Activated naive CD8-positive, alpha-beta T cell (primary cell): ENCODE measurements around the gene AMHR2.
"Not testable (repeated sequence)": the region's sequence is repeated elsewhere in the genome, so short reads cannot be mapped to it uniquely, and the experiment has no call there.

Source experiments
- H3K27ac Mint-ChIP-seq: one replicate; pipeline ENCODE4 v1.8.0; 2021; ENCODE audit warnings: mixed read lengths
- H3K27me3 Mint-ChIP-seq: one replicate; pipeline ENCODE4 v1.8.0; 2021; ENCODE audit warnings: mixed read lengths
- H3K36me3 Mint-ChIP-seq: one replicate; pipeline ENCODE4 v1.8.0; 2021; ENCODE audit warnings: mixed read lengths
- H3K4me1 Mint-ChIP-seq: one replicate; pipeline ENCODE4 v1.8.0; 2021; ENCODE audit warnings: low read depth, mixed read lengths
- H3K4me3 Mint-ChIP-seq: one replicate; pipeline ENCODE4 v1.8.0; 2021; ENCODE audit warnings: mild to moderate bottlenecking, mixed read lengths
- H3K9me3 Mint-ChIP-seq: one replicate; pipeline ENCODE4 v1.8.0; 2021; ENCODE audit warnings: low read depth, mixed read lengths

AMHR2 gene

GRCh38 chr12:53427905-53428594 lies 4.4 kb downstream of the AMHR2 start:
- peaks cover 8% of the 10 kb centered on the region for H3K4me1 Mint-ChIP-seq
- H3K36me3 Mint-ChIP-seq, result no peaks in the 10 kb centered on the region
- no peaks in the 10 kb centered on the region for H3K9me3 Mint-ChIP-seq
- H3K4me3 Mint-ChIP-seq, result no peak overlapping the region
- H3K27me3 Mint-ChIP-seq, result no peaks in the 10 kb centered on the region
- peak overlapping the region; percentile 78 for H3K27ac Mint-ChIP-seq

GRCh38 chr12:53428741-53429140 lies 5.1 kb downstream of the AMHR2 start:
- Mint-ChIP-seq H3K4me3 (no peak overlapping the region), H3K36me3 (no peaks in the 10 kb centered on the region), H3K4me1 (peaks cover 8% of the 10 kb centered on the region), H3K9me3 (no peaks in the 10 kb centered on the region), H3K27ac (no peak overlapping the region), H3K27me3 (no peaks in the 10 kb centered on the region)

- Mint-ChIP-seq H3K27me3 (no peaks in the 10 kb centered on the region), H3K4me3 (no peak overlapping the region), H3K4me1 (peaks cover 8% of the 10 kb centered on the region), H3K9me3 (no peaks in the 10 kb centered on the region), H3K27ac (no peak overlapping the region), H3K36me3 (no peaks in the 10 kb centered on the region)
Measured at GRCh38 chr12:53430116-53430515, 6.5 kb downstream of the AMHR2 start.

GRCh38 chr12:53431187-53431586 lies 7.5 kb downstream of the AMHR2 start:
- Mint-ChIP-seq H3K9me3 (no peaks in the 10 kb centered on the region), H3K4me1 (peaks cover 8% of the 10 kb centered on the region), H3K27me3 (no peaks in the 10 kb centered on the region), H3K27ac (no peak overlapping the region), H3K4me3 (no peak overlapping the region), H3K36me3 (no peaks in the 10 kb centered on the region)

- H3K36me3 Mint-ChIP-seq, H3K4me3 Mint-ChIP-seq, H3K27me3 Mint-ChIP-seq, H3K27ac Mint-ChIP-seq, H3K9me3 Mint-ChIP-seq, H3K4me1 Mint-ChIP-seq: not testable (repeated sequence)
Measured at GRCh38 chr12:53435326-53435725, 11.7 kb downstream of the AMHR2 start.

GRCh38 chr12:53439582-53439981 lies 15.9 kb downstream of the AMHR2 start:
- Mint-ChIP-seq H3K4me3 (peak overlapping the region; percentile 13), H3K4me1 (peaks cover 23% of the 10 kb centered on the region)
- not testable (repeated sequence) for H3K36me3 Mint-ChIP-seq, H3K9me3 Mint-ChIP-seq, H3K27ac Mint-ChIP-seq, H3K27me3 Mint-ChIP-seq

GRCh38 chr12:53441040-53441833 lies 17.6 kb downstream of the AMHR2 start, which contains the start of gene PRR13:
Gene PRR13, plus strand, starts transcription at chr12:53441734. Its CDS starts 981 bp downstream, at chr12:53442715.
- no peaks in the 10 kb centered on the region for H3K9me3 Mint-ChIP-seq
- peaks cover 4% of the 10 kb centered on the region for H3K36me3 Mint-ChIP-seq
- H3K4me3 Mint-ChIP-seq, result peak within 1 kb of the TSS; percentile 96
- H3K4me1 Mint-ChIP-seq, result peaks cover 39% of the 10 kb centered on the region
- H3K27ac Mint-ChIP-seq, result peak within 1 kb of the TSS; percentile 94
- no peaks in the 10 kb centered on the region for H3K27me3 Mint-ChIP-seq

GRCh38 chr12:53443955-53444354 lies 20.3 kb downstream of the AMHR2 start:
- Mint-ChIP-seq H3K4me3 (peak overlapping the region; percentile 66), H3K27ac (peak overlapping the region; percentile 77), H3K4me1 (peaks cover 44% of the 10 kb centered on the region), H3K9me3 (no peaks in the 10 kb centered on the region), H3K36me3 (peaks cover 4% of the 10 kb centered on the region), H3K27me3 (no peaks in the 10 kb centered on the region)

GRCh38 chr12:53444593-53445325 lies 21.1 kb downstream of the AMHR2 start:
- not testable (repeated sequence) for H3K27me3 Mint-ChIP-seq, H3K36me3 Mint-ChIP-seq, H3K9me3 Mint-ChIP-seq
- Mint-ChIP-seq H3K4me3 (peak overlapping the region; percentile 62), H3K27ac (peak overlapping the region; percentile 77), H3K4me1 (peaks cover 41% of the 10 kb centered on the region)

- Mint-ChIP-seq H3K4me1 (peaks cover 39% of the 10 kb centered on the region), H3K27ac (peak overlapping the region; percentile 22), H3K4me3 (no peak overlapping the region), H3K27me3 (no peaks in the 10 kb centered on the region), H3K36me3 (peaks cover 7% of the 10 kb centered on the region), H3K9me3 (no peaks in the 10 kb centered on the region)
Measured at GRCh38 chr12:53450936-53451335, 27.3 kb downstream of the AMHR2 start.

GRCh38 chr12:53451661-53452158 lies 28.1 kb downstream of the AMHR2 start, which contains the start of gene PCBP2:
Gene PCBP2, plus strand, starts transcription at chr12:53452102. Its CDS starts 2,699 bp downstream, at chr12:53454801.
- Mint-ChIP-seq H3K36me3 (peaks cover 7% of the 10 kb centered on the region), H3K27ac (peak within 1 kb of the TSS; percentile 99), H3K4me3 (peak within 1 kb of the TSS; percentile 98), H3K9me3 (no peaks in the 10 kb centered on the region), H3K27me3 (no peaks in the 10 kb centered on the region), H3K4me1 (peaks cover 35% of the 10 kb centered on the region)

- peaks cover 7% of the 10 kb centered on the region for H3K36me3 Mint-ChIP-seq
- peaks cover 39% of the 10 kb centered on the region for H3K4me1 Mint-ChIP-seq
- H3K27me3 Mint-ChIP-seq, result no peaks in the 10 kb centered on the region
- H3K27ac Mint-ChIP-seq, result peak overlapping the region; percentile 99
- H3K9me3 Mint-ChIP-seq, result no peaks in the 10 kb centered on the region
- peak overlapping the region; percentile 98 for H3K4me3 Mint-ChIP-seq
Measured at GRCh38 chr12:53452159-53453077, 28.8 kb downstream of the AMHR2 start.

GRCh38 chr12:53453953-53454640 lies 30.4 kb downstream of the AMHR2 start:
- Mint-ChIP-seq H3K27ac (peak overlapping the region; percentile 91), H3K9me3 (no peaks in the 10 kb centered on the region), H3K4me3 (peak overlapping the region; percentile 98), H3K4me1 (peaks cover 40% of the 10 kb centered on the region), H3K36me3 (peaks cover 7% of the 10 kb centered on the region), H3K27me3 (no peaks in the 10 kb centered on the region)
